H9 (cell line): ENCODE results near the gene PCSK2. TPM values are rescaled to one million over a fixed set of nuclear protein-coding genes. Genes with fewer than 3 reads are reported as not detected.

Source experiments
- DNase-seq: peaks from one replicate; pipeline ENCODE4 v3.0.0-alpha.2; 2017
- H2AFZ ChIP-seq: one replicate; pipeline ENCODE4 v1.6.1; 2013; ENCODE audit warnings: mild to moderate bottlenecking, low read length, control low read depth, moderate library complexity
- H2AK5ac ChIP-seq: 2 replicates; pipeline ENCODE4 v1.6.1; 2013; ENCODE audit warnings: low read length, control low read depth, mixed read lengths; ENCODE audit not compliant: insufficient read length
- H2BK120ac ChIP-seq: one replicate; pipeline ENCODE4 v1.6.1; 2013; ENCODE audit warnings: low read depth, mild to moderate bottlenecking, low read length, control low read depth, inconsistent platforms; ENCODE audit not compliant: poor library complexity, severe bottlenecking
- H2BK12ac ChIP-seq: 2 replicates; pipeline ENCODE4 v1.6.1; 2013; ENCODE audit warnings: low read length, control low read depth, mixed read lengths, low read depth; ENCODE audit not compliant: insufficient read length
- H2BK15ac ChIP-seq: 2 replicates; pipeline ENCODE4 v1.6.1; 2013; ENCODE audit warnings: low read depth, low read length, control low read depth
- H2BK20ac ChIP-seq: one replicate; pipeline ENCODE4 v1.6.1; 2013; ENCODE audit warnings: low read depth, mild to moderate bottlenecking, low read length, control low read depth, inconsistent platforms; ENCODE audit not compliant: poor library complexity, severe bottlenecking
- H2BK5ac ChIP-seq: 2 replicates; pipeline ENCODE4 v1.6.1; 2013; ENCODE audit warnings: low read length, control low read depth, mixed read lengths; ENCODE audit not compliant: insufficient read length
- H3K14ac ChIP-seq: 2 replicates; pipeline ENCODE4 v1.6.1; 2013; ENCODE audit warnings: low read length, control low read depth; ENCODE audit not compliant: insufficient read depth
- H3K18ac ChIP-seq: 2 replicates; pipeline ENCODE4 v1.6.1; 2013; ENCODE audit warnings: low read depth, mild to moderate bottlenecking, mixed read lengths, low read length, control low read depth; ENCODE audit not compliant: insufficient read length
- H3K23ac ChIP-seq: 2 replicates; pipeline ENCODE4 v1.6.1; 2013; ENCODE audit warnings: low read length, control low read depth, mixed read lengths, low read depth; ENCODE audit not compliant: insufficient read length
- H3K23me2 ChIP-seq: 2 replicates; pipeline ENCODE4 v1.6.1; 2013; ENCODE audit warnings: low read depth, mild to moderate bottlenecking, mixed read lengths, low read length, control low read depth; ENCODE audit not compliant: insufficient read length, poor library complexity, severe bottlenecking
- H3K27ac ChIP-seq: 2 replicates; pipeline ENCODE4 v1.5.1; 2013; ENCODE audit warnings: low read length, control low read depth, mixed read lengths, low read depth; ENCODE audit not compliant: insufficient read length
- H3K27me3 ChIP-seq: 2 replicates; pipeline ENCODE4 v1.6.1; 2013; ENCODE audit warnings: low read length, control low read depth, inconsistent platforms; ENCODE audit not compliant: insufficient read depth
- H3K4ac ChIP-seq: 2 replicates; pipeline ENCODE4 v1.6.1; 2013; ENCODE audit warnings: low read depth, mild to moderate bottlenecking, control low read depth, inconsistent platforms, low read length, moderate library complexity
- H3K4me1 ChIP-seq: 2 replicates; pipeline ENCODE4 v1.6.1; 2013; ENCODE audit warnings: low read length, control low read depth, inconsistent platforms; ENCODE audit not compliant: insufficient read depth
- H3K4me2 ChIP-seq: 2 replicates; pipeline ENCODE4 v1.6.1; 2013; ENCODE audit warnings: low read length, control low read depth, mixed read lengths; ENCODE audit not compliant: insufficient read length, insufficient read depth
- H3K56ac ChIP-seq: 2 replicates; pipeline ENCODE4 v1.6.1; 2013; ENCODE audit warnings: low read depth, mild to moderate bottlenecking, mixed read lengths, low read length, control low read depth; ENCODE audit not compliant: insufficient read length
- H3K79me1 ChIP-seq: 2 replicates; pipeline ENCODE4 v1.6.1; 2013; ENCODE audit warnings: low read depth, mild to moderate bottlenecking, moderate library complexity, low read length, control low read depth, inconsistent platforms; ENCODE audit not compliant: insufficient read depth, poor library complexity, severe bottlenecking
- H3K79me2 ChIP-seq: 2 replicates; pipeline ENCODE4 v1.6.1; 2013; ENCODE audit warnings: low read length, control low read depth, inconsistent platforms; ENCODE audit not compliant: insufficient read depth
- H3K9ac ChIP-seq: 2 replicates; pipeline ENCODE4 v1.6.1; 2013; ENCODE audit warnings: low read length, control low read depth, mixed read lengths; ENCODE audit not compliant: insufficient read length; ENCODE audit errors: extremely low read depth
- H3K9me3 ChIP-seq: one replicate; pipeline ENCODE4 v1.6.1; 2013; ENCODE audit warnings: low read depth, low read length, inconsistent platforms; ENCODE audit not compliant: control insufficient read depth
- H3T11ph ChIP-seq: one replicate; pipeline ENCODE4 v1.6.1; 2013; ENCODE audit warnings: mild to moderate bottlenecking, low read length, control low read depth, inconsistent platforms
- H4K20me1 ChIP-seq: one replicate; pipeline ENCODE4 v1.6.1; 2013; ENCODE audit not compliant: control insufficient read depth, insufficient read length, insufficient read depth
- H4K5ac ChIP-seq: 2 replicates; pipeline ENCODE4 v1.6.1; 2013; ENCODE audit warnings: low read depth, mild to moderate bottlenecking, mixed read lengths, low read length, control low read depth; ENCODE audit not compliant: insufficient read length
- H4K8ac ChIP-seq: replicated peaks from 2 replicates; pipeline ENCODE4 v1.6.1; 2013; ENCODE audit warnings: low read length, control low read depth, mixed read lengths, low read depth; ENCODE audit not compliant: insufficient read length
- H4K91ac ChIP-seq: 2 replicates; pipeline ENCODE4 v1.6.1; 2013; ENCODE audit warnings: low read depth, mild to moderate bottlenecking, moderate library complexity, mixed read lengths, low read length, control low read depth; ENCODE audit not compliant: insufficient read length
- H3K27ac Mint-ChIP-seq, 3 experiments: 2 replicates in 2 of 3; 3 replicates in 1 of 3; pipeline ENCODE4 v1.8.0; 2020 to 2021; ENCODE audit warnings: mixed read lengths in 3 of 3, mild to moderate bottlenecking in 1 of 3, moderate library complexity in 1 of 3
- H3K27me3 Mint-ChIP-seq: 2 replicates; pipeline ENCODE4 v1.8.0; 2021; ENCODE audit warnings: low read depth, mild to moderate bottlenecking, moderate library complexity, mixed read lengths
- H3K36me3 Mint-ChIP-seq, 3 experiments: 2 replicates in 2 of 3; 3 replicates in 1 of 3; pipeline ENCODE4 v1.8.0; 2020 to 2021; ENCODE audit warnings: low read depth in 3 of 3, mixed read lengths in 3 of 3; ENCODE audit not compliant: insufficient read depth in 1 of 3
- H3K4me1 Mint-ChIP-seq, 2 experiments: 2 replicates each; pipeline ENCODE4 v1.8.0; 2020; ENCODE audit warnings: mixed read lengths in 2 of 2
- H3K4me3 Mint-ChIP-seq, 2 experiments: 2 replicates in 1 of 2; 3 replicates in 1 of 2; pipeline ENCODE4 v1.8.0; 2020 to 2021; ENCODE audit warnings: mild to moderate bottlenecking in 2 of 2, mixed read lengths in 2 of 2, moderate library complexity in 1 of 2
- H3K9me3 Mint-ChIP-seq, 2 experiments: 2 replicates in 1 of 2; 3 replicates in 1 of 2; pipeline ENCODE4 v1.8.0; 2020; ENCODE audit warnings: mild to moderate bottlenecking in 2 of 2, mixed read lengths in 2 of 2, moderate library complexity in 1 of 2
- WGBS: extraction: QIAGEN DNeasy Blood & Tissue Kit; methylation state at CpG from one replicate; pipeline ENCODE4 v1.1.7; 2013; ENCODE audit warnings: missing lambda C conversion rate, low lambda C conversion rate, mixed read lengths; ENCODE audit not compliant: insufficient read length; ENCODE audit errors: extremely low coverage; 5-methylcytosine and 5-hydroxymethylcytosine counted together
- total RNA-seq: library from RNA; stranded (reverse); gene quantifications from 2 replicates; pipeline ENCODE4 v1.2.1, GENCODE V29; 2021
- TF ChIP-seq, protein P1 (sequence below): fragments of 200-600 bp; sonication (generic); conservative IDR thresholded peaks from 3 replicates; pipeline ENCODE4 v1.8.0; 2021; ENCODE audit warnings: antibody characterized with exemption, mild to moderate bottlenecking

PCSK2 gene
- total RNA-seq, 1 experiment from 2014 or later, result 2.8 TPM

DNA sequence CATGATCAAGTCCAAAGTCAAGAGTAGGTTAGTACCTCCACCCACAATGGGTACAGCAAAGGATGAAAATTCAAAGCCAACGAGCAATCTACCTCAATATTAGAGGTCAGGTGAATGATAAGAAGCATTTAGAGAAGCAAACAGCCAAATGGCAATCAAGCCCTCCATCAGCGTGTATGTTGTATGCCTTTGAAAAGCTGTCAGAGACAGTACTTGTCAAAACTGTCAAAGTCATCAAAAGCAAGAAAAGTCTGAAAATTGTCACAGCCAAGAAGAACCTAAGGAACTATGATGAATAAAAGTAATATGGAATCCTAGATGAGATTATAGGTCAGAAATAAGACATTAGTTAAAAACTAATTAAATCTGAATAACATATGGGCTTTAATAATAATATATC is 99.3 kb downstream of the PCSK2 start:
- Histone ChIP-seq H3K56ac (no peak overlapping the region), H3K4me2 (no peak overlapping the region), H3K4ac (no peak overlapping the region), H3K23ac (no peak overlapping the region), H4K8ac (no peak overlapping the region), H2AK5ac (no peak overlapping the region), H4K5ac (no peak overlapping the region), H3K9me3 (no peaks in the 10 kb centered on the region), H3K79me1 (no peaks in the 10 kb centered on the region), H3K27me3 (no peaks in the 10 kb centered on the region), H3K18ac (no peak overlapping the region), H2BK20ac (no peak overlapping the region), H2BK15ac (no peak overlapping the region), H3K4me1 (no peaks in the 10 kb centered on the region), H2BK5ac (no peak overlapping the region), H3K27ac (no peak overlapping the region), H3K23me2 (no peaks in the 10 kb centered on the region), H4K91ac (no peak overlapping the region), H3T11ph (no peak overlapping the region), H2AFZ (no peak overlapping the region), H2BK120ac (no peak overlapping the region), H3K79me2 (no peaks in the 10 kb centered on the region), H4K20me1 (no peaks in the 10 kb centered on the region), H2BK12ac (no peak overlapping the region), H3K14ac (no peak overlapping the region), H3K9ac (no peak overlapping the region)
- TF ChIP-seq, protein P1, sequence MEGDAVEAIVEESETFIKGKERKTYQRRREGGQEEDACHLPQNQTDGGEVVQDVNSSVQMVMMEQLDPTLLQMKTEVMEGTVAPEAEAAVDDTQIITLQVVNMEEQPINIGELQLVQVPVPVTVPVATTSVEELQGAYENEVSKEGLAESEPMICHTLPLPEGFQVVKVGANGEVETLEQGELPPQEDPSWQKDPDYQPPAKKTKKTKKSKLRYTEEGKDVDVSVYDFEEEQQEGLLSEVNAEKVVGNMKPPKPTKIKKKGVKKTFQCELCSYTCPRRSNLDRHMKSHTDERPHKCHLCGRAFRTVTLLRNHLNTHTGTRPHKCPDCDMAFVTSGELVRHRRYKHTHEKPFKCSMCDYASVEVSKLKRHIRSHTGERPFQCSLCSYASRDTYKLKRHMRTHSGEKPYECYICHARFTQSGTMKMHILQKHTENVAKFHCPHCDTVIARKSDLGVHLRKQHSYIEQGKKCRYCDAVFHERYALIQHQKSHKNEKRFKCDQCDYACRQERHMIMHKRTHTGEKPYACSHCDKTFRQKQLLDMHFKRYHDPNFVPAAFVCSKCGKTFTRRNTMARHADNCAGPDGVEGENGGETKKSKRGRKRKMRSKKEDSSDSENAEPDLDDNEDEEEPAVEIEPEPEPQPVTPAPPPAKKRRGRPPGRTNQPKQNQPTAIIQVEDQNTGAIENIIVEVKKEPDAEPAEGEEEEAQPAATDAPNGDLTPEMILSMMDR, result no peak
- WGBS, result no CpG with 5 or more reads among the region's 2 CpGs
- Mint-ChIP-seq H3K27me3 (peaks cover 3% of the 10 kb centered on the region; the same call in 1 of the 2 replicates), H3K4me1 (peaks cover 5 to 8% of the 10 kb centered on the region in 2 experiments; a peak in 2 of 4 replicates), H3K36me3 (no peaks in the 10 kb centered on the region), H3K4me3 (no peak overlapping the region), H3K9me3 (no peaks in the 10 kb centered on the region), H3K27ac (no peak overlapping the region)
- no peak for DNase-seq
